ENCODE results near the gene ZNF740.

Gene ZNF740

DNA sequence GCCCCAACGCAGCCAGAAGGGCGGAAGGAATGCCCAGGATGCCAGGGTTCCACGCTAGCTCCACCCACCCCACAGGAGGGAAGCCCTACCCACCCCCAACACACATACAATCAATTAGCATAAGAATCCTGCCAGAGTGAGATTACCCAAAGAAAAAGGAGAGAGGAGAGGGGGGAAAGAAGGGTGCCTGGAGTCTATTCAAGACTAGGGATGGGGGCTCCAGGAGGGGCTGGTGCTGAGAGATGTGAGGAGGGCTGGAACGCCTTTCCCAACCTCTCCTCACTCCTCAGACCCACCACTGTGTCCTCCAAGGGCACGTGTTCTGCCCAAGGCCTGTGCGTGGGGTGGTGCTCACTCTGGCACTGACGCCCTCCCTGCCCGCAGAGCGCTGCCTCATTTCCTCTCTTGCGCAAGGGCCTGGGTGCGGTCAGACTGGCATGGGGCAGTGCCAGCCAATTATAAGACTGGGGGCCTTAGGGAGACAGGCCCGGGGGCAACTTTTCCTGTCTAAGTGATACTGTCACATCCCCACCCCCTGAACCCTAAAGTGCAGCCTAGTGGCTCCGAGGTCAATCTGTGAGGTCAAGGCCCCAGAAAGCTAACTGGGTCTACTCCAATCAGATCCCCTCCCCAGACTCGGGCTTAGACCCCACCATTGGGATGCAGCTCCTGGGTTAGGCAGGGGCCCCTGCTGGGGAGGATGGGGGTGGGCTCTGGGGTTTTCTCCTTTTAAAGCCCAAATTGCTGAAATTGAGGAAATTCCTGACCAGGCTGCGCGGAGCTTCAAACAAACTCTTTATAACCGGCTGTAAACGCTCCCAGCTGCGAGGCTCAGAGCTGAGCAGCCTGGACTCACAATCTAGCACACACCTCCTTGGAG is 36.8 kb downstream of the ZNF740 start:
- in situ Hi-C loops (cut with HindIII; ENCODE audit: low sequenced_read_pairs) = no loop called here
- H3K4me3 ChIP-seq (ENCODE audit: low read depth, low read length) = peak overlapping the region; percentile 74
- TF ChIP-seq, protein P1, sequence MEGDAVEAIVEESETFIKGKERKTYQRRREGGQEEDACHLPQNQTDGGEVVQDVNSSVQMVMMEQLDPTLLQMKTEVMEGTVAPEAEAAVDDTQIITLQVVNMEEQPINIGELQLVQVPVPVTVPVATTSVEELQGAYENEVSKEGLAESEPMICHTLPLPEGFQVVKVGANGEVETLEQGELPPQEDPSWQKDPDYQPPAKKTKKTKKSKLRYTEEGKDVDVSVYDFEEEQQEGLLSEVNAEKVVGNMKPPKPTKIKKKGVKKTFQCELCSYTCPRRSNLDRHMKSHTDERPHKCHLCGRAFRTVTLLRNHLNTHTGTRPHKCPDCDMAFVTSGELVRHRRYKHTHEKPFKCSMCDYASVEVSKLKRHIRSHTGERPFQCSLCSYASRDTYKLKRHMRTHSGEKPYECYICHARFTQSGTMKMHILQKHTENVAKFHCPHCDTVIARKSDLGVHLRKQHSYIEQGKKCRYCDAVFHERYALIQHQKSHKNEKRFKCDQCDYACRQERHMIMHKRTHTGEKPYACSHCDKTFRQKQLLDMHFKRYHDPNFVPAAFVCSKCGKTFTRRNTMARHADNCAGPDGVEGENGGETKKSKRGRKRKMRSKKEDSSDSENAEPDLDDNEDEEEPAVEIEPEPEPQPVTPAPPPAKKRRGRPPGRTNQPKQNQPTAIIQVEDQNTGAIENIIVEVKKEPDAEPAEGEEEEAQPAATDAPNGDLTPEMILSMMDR (IDR thresholded peaks at IDR 0.05; ENCODE audit: low read depth, low read length, missing control alignments) = no peak
- DNase-seq (ENCODE audit: low read depth) = no peak

DNA sequence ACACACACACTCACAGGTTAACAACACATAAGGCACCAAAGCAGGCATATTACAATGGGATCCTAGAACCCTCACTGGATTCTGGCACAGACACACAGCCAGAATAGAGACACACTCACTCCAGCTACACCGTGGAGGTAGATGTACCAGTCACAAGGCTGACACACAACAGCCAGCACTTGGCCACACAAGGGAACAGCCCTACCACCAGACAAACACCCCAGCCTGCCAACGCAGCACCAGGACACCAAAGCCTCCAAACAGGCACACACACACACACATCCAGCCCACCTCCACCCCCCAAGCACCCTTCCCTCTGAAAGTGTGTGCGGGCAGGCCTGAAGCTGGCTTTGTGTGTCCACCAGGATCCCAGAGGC is 37.4 kb downstream of the ZNF740 start:
- in situ Hi-C loops (cut with HindIII; ENCODE audit: low sequenced_read_pairs) = no loop called here
- TF ChIP-seq, protein P1 (IDR thresholded peaks at IDR 0.05; ENCODE audit: low read depth, low read length, missing control alignments) = no peak
- H3K4me3 ChIP-seq (ENCODE audit: low read depth, low read length) = peak overlapping the region; percentile 74
- no peak for DNase-seq (ENCODE audit: low read depth)

DNA sequence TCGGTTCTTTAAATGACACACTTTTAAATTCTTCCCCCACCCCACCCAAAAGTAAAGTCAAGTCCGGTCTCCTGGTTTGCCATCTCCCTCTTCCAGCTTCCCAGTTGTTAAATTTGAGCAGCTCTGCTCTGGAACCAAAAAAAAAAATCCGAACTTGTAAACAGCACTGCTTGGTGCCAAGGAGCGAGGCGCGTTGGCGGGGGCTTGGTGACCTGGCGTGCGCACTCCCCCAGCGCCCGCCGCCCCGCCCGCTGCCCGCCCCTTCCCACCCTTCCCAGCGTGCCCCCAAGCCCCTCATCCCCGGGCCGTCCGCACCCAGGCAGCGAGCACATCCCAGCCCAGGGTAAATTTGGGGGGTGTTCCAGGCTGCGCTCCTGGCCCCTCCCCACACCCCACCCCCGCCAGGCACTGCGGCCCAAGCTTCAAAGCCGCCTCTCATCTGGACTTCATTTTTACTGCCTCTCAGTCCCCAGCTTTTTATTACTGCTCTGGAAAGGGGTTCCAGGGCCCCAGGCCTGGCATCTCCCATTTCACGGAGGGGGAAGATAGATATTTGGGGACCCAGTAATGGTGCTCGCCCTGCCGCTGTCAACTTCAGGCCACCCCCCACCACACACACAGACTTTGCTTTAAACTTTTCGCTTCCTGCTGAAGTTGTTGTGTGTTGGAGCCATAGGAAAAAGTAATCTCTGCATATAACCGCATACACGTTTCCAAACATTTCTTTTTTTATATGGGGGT is 38.2 kb downstream of the ZNF740 start:
- in situ Hi-C loops (cut with HindIII; ENCODE audit: low sequenced_read_pairs) = no loop called here
- H3K4me3 ChIP-seq (ENCODE audit: low read depth, low read length) = peak overlapping the region; percentile 74
- no peak for DNase-seq (ENCODE audit: low read depth)
- TF ChIP-seq, protein P1 (IDR thresholded peaks at IDR 0.05; ENCODE audit: low read depth, low read length, missing control alignments) = no peak

DNA sequence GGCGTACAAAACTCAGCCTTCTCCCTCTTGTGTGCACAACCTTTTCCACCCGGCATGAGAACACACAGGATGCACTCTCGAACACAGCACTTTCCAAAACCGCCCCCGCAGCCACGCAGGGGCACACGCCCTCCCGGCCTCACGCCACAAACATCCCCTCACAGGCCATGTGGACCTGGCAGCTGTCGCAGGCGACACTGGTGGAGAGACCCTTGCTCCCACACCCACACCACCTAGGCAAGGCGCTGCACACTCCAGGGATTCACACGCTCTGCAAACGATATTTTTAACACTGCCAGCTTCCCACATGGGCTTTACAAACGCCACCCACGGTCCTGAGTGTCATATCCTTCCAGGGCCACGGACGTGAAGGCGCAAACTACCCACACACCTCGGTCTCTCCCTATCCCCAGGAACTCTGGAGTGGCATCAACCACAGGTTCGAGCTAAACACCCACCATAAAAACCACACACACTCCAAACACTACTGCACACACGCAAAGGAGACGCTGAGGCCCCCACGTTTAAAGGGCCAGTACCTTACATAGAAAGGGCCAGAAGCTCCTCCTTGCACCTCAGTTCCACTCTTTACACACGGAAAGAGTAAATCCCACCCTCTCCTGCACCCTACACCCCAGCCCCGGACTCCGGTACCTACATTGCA is 38.9 kb downstream of the ZNF740 start:
- TF ChIP-seq, protein P1 (IDR thresholded peaks at IDR 0.05; ENCODE audit: low read depth, low read length, missing control alignments) = no peak
- peak overlapping the region; percentile 74 for H3K4me3 ChIP-seq (ENCODE audit: low read depth, low read length)
- in situ Hi-C loops (cut with HindIII; ENCODE audit: low sequenced_read_pairs) = no loop called here
- DNase-seq (ENCODE audit: low read depth) = no peak

DNA sequence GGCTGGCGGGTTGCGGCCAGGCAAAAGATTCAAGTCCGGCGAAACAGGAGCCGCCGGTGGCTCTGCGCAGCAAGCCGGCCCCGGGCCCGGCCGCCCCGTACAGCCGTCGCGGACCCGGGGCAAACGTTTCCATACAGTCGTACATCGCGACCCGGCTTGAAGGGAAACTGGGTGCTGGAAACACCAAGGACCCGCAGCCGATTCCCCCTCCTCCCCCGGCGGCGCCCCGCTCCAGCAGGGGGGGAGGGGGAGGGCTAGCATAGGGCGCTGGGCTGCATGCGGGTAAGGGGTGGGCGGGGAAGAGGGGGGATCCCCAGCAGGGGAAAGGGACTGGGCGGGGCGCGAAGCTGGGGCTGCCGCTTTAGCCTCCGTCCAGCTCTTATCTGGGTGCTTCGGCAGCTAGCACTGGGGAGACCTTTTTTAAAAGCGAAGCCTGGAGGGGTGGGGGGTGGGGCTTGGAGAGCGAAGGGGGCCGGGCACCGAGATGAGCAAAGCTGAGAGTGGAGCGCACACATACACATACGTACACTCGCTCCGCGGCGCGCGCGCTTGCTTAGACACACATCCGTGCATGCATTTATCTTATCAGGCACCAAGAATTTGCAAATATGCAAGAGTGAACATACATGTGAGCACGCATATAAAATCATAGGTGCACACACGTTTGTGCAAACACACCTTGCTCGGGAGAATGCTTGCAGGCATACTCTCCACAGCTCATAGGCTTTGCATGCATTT is 39.6 kb downstream of the ZNF740 start:
- DNase-seq (ENCODE audit: low read depth) = no peak
- peak overlapping the region; percentile 74 for H3K4me3 ChIP-seq (ENCODE audit: low read depth, low read length)
- in situ Hi-C loops (cut with HindIII; ENCODE audit: low sequenced_read_pairs) = no loop called here
- TF ChIP-seq, protein P1 (IDR thresholded peaks at IDR 0.05; ENCODE audit: low read depth, low read length, missing control alignments) = no peak
